ENCODE measurements around the gene RIPOR2.

- TF ChIP-seq EZH2 (IDR thresholded peaks at IDR 0.05), result no peak
- no peak for TF ChIP-seq POLR2AphosphoS5 (IDR thresholded peaks at IDR 0.05; ENCODE audit: borderline replicate concordance, low read depth, low read length)
These were observed 42.4 kb downstream of the RIPOR2 start for GRCh38 chr6:24893342-24893850.
